Tibial nerve (tissue), 4 donors: ENCODE data around the gene TMC8. TPM values are rescaled to one million over a fixed set of nuclear protein-coding genes. Genes with fewer than 3 reads are reported as not detected.

ENCODE experiments used
- DNase-seq, 2 donors: peaks; one replicate each; pipeline ENCODE4 v3.0.0-alpha.2; 2019; ENCODE audit warnings: low spot score in 2 of 2
- H3K27ac ChIP-seq, 4 donors: fragments of 200-600 bp; sonication (generic) in 3 of 4; one replicate each; pipeline ENCODE4 v1.5.1; 2017 to 2019; ENCODE audit warnings: mild to moderate bottlenecking in 1 of 4
- H3K27me3 ChIP-seq, 2 donors: fragments of 200-600 bp; sonication (generic) in 1 of 2; one replicate each; pipeline versions ENCODE4 v1.5.1 to v1.6.0; 2017 to 2019
- H3K36me3 ChIP-seq, 3 donors: fragments of 200-600 bp; sonication (generic); one replicate each; pipeline ENCODE4 v1.5.1; 2018 to 2019
- H3K4me1 ChIP-seq, 4 donors: fragments of 200-600 bp; sonication (generic) in 3 of 4; one replicate each; pipeline ENCODE4 v1.5.1; 2017 to 2019
- H3K4me3 ChIP-seq, 4 donors: fragments of 200-600 bp; sonication (generic) in 3 of 4; one replicate each; pipeline ENCODE4 v1.5.1; 2017 to 2019; ENCODE audit warnings: mild to moderate bottlenecking in 1 of 4, moderate library complexity in 1 of 4
- H3K9me3 ChIP-seq, 4 donors: fragments of 200-600 bp; sonication (generic) in 3 of 4; one replicate each; pipeline ENCODE4 v1.5.1; 2017 to 2019
- CTCF ChIP-seq, 5 experiments: fragments of 200-600 bp in 3 of 5; fragments of 450-650 bp in 2 of 5; sonication (generic) in 3 of 5; IDR thresholded peaks; one replicate each; pipeline ENCODE4 v1.5.1; 2016 to 2019; ENCODE audit warnings: antibody characterized with exemption in 5 of 5, mild to moderate bottlenecking in 3 of 5, moderate library complexity in 2 of 5
- EP300 ChIP-seq, 2 donors: sonication (generic); formaldehyde crosslinking; IDR thresholded peaks; one replicate each; pipeline ENCODE4 v1.6.1; 2017; ENCODE audit warnings: antibody characterized with exemption in 2 of 2, mild to moderate bottlenecking in 1 of 2
- POLR2A ChIP-seq, 2 donors: fragments of 450-650 bp; IDR thresholded peaks; one replicate each; pipeline ENCODE4 v1.6.1; 2017; ENCODE audit warnings: antibody characterized with exemption in 2 of 2, mild to moderate bottlenecking in 2 of 2, moderate library complexity in 2 of 2
- WGBS, 2 donors: methylation state at CpG; one replicate each; pipeline ENCODE4 v1.1.5; 2018; 5-methylcytosine and 5-hydroxymethylcytosine counted together
- total RNA-seq, 4 donors: library from RNA; depleted of rRNA; stranded (reverse); fragments of >200 nt; gene quantifications; one replicate each; pipeline ENCODE4 v1.1.0, GENCODE V29; 2016

The TMC8 gene
- total RNA-seq, 4 donors from 2014 or later, result 5.2 to 18.3 (median 6.7) TPM

- DNase-seq, result no peak
- Histone ChIP-seq H3K27me3 (no peaks in the 10 kb centered on the region), H3K9me3 (no peaks in the 10 kb centered on the region), H3K4me1 (peaks cover 0 to 92% (median 65%) of the 10 kb centered on the region in 4 donors), H3K4me3 (peak within 1 kb of the TSS; percentile 65 to 86 (median 76)), H3K36me3 (peaks cover 0 to 15% (median 0%) of the 10 kb centered on the region in 3 donors), H3K27ac (peak within 1 kb of the TSS; percentile 75 to 93 (median 92))
- WGBS, 2 donors, result 3 to 5% methylated on average over 31 to 50 of the region's 54 CpGs
- TF ChIP-seq CTCF (IDR thresholded peaks at IDR 0.05), result no peak
- peak in 1 of 2 donors; percentile 26 for TF ChIP-seq POLR2A (IDR thresholded peaks at IDR 0.05)
Measured at GRCh38 chr17:78128551-78129350, 1.8 kb upstream of the TMC8 start, which contains the start of gene TMC6. Gene TMC6, minus strand, starts transcription at chr17:78128755. Its CDS starts 1,923 bp downstream, at chr17:78126832.

- no peaks in the 10 kb centered on the region for H3K9me3 ChIP-seq
- no peaks in the 10 kb centered on the region for H3K27me3 ChIP-seq
- H3K4me3 ChIP-seq, result peak overlapping the region in 2 of 4 donors; percentile 65 to 84
- DNase-seq, result no peak
- WGBS, 2 donors, result 80 to 86% methylated on average over 4 of the region's 4 CpGs
- H3K4me1 ChIP-seq, result peaks cover 0 to 84% (median 60%) of the 10 kb centered on the region in 4 donors
- H3K27ac ChIP-seq, result peak overlapping the region; percentile 75 to 93 (median 92)
- peaks cover 0 to 7% (median 0%) of the 10 kb centered on the region in 3 donors for H3K36me3 ChIP-seq
- no peak for TF ChIP-seq CTCF (IDR thresholded peaks at IDR 0.05)
- TF ChIP-seq EP300 (IDR thresholded peaks at IDR 0.05), result no peak
- no peak for TF ChIP-seq POLR2A (IDR thresholded peaks at IDR 0.05)
Measured at GRCh38 chr17:78129351-78130089, 1.1 kb upstream of the TMC8 start.

GRCh38 chr17:78130090-78130436 is 508 bp upstream of the TMC8 start:
- peak overlapping the region in 1 of 4 donors; percentile 50 for H3K4me3 ChIP-seq
- DNase-seq, result no peak
- peaks cover 0 to 2% (median 0%) of the 10 kb centered on the region in 3 donors for H3K36me3 ChIP-seq
- H3K27ac ChIP-seq, result peak overlapping the region in 3 of 4 donors; percentile 91 to 93 (median 92)
- no peaks in the 10 kb centered on the region for H3K27me3 ChIP-seq
- H3K9me3 ChIP-seq, result no peaks in the 10 kb centered on the region
- H3K4me1 ChIP-seq, result peaks cover 0 to 79% (median 54%) of the 10 kb centered on the region in 4 donors
- no peak for TF ChIP-seq CTCF (IDR thresholded peaks at IDR 0.05)
- TF ChIP-seq POLR2A (IDR thresholded peaks at IDR 0.05), result no peak
- no peak for TF ChIP-seq EP300 (IDR thresholded peaks at IDR 0.05)
- WGBS, 2 donors, result 38 to 46% methylated on average over 5 of the region's 5 CpGs

- no peaks in the 10 kb centered on the region for H3K27me3 ChIP-seq
- WGBS, 2 donors, result 39 to 61% methylated on average over 21 to 57 of the region's 74 CpGs
- peak overlapping the region in 3 of 4 donors; percentile 33 to 92 (median 78) for H3K27ac ChIP-seq
- H3K4me1 ChIP-seq, result peaks cover 0 to 65% (median 41%) of the 10 kb centered on the region in 4 donors
- H3K36me3 ChIP-seq, result no peaks in the 10 kb centered on the region
- DNase-seq, result no peak
- H3K4me3 ChIP-seq, result peak overlapping the region in 2 of 4 donors; percentile 42 to 50
- TF ChIP-seq POLR2A (IDR thresholded peaks at IDR 0.05), result no peak
- no peak for TF ChIP-seq CTCF (IDR thresholded peaks at IDR 0.05)
- TF ChIP-seq EP300 (IDR thresholded peaks at IDR 0.05), result no peak
- no peaks in the 10 kb centered on the region for H3K9me3 ChIP-seq
Measured at GRCh38 chr17:78131172-78132083, 857 bp downstream of the TMC8 start.
